Measurements from ENCODE around the gene SLC52A1. TPM values are rescaled to one million over a fixed set of nuclear protein-coding genes. Genes with fewer than 3 reads are reported as not detected.

The SLC52A1 gene
- total and polyA plus RNA-seq, 2 of the 13 experiments (the other 11 are each of a cell fraction or from before 2014, with no cell fraction given): 0.03 to 0.13 TPM

DNA sequence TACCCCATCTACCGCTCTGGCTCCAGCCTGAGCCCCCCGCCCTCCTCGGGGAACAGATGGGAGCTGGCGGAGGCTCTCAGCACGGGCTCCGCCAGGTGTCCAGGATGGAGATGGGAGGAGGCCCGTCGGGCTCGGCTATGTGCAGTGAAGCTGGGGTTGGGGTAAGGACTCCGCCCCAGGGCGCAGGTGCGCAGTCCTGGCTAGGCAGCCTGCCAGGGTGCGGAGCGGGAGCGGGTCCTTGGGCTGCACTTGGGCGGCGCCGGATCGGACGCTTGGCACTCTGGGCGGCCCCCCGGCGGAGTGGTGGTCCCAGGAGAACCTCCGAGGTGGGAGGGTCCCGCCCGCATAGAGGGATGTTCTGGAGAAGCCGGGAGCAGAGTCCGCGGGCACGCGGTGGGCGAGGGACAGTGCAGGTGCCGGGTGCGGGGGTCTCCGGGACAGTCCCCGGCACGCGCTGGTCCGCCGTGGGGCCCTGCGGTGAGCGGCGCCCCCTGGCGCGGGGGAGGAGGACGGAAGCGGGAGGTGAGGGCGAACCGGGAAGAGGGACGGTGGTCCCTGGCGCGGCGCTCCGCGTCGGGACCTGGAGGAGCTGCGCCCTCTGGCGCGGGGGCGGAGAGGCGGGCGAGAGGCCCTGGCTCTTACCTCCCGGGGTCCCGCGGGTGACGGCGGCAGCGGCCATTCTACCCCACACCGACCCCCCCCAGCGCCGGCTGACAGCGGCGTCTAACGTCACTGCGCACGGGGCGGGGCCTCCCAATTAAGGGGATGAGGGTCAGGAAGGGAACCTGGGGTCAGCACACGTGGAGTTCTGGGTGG, 48.1 kb downstream of the SLC52A1 start, which contains the start of gene CAMTA2 (continued):
- TF ChIP-seq HNRNPUL1 (IDR thresholded peaks at IDR 0.05; ENCODE audit: low read depth, low read length) (peak; percentile 31; the same call in 1 of the 2 replicates), ELF3 (CRISPR knock-in tag; IDR thresholded peaks at IDR 0.05) (peak; percentile 79), CHD2 (IDR thresholded peaks at IDR 0.05; ENCODE audit: low read depth, low read length) (no peak), ZNF530 (CRISPR knock-in tag; IDR thresholded peaks at IDR 0.05; ENCODE audit: low read depth) (no peak), ZNF652 (CRISPR knock-in tag; IDR thresholded peaks at IDR 0.05; ENCODE audit: borderline replicate concordance, low read depth) (no peak), POGZ (CRISPR knock-in tag; IDR thresholded peaks at IDR 0.05) (peak; percentile 77), ZNF367 (CRISPR knock-in tag; IDR thresholded peaks at IDR 0.05; ENCODE audit: borderline replicate concordance) (no peak), MBD4 (IDR thresholded peaks at IDR 0.05; ENCODE audit: borderline replicate concordance, low read length) (no peak), DNMT3B (CRISPR knock-in tag; conservative IDR thresholded peaks at IDR 0.05) (no peak), SALL1 (CRISPR knock-in tag; IDR thresholded peaks at IDR 0.05) (peak; percentile 50; the same call in 1 of the 2 replicates), ZNF543 (CRISPR knock-in tag; IDR thresholded peaks at IDR 0.05) (no peak), ATF7-NPFF (CRISPR knock-in tag; IDR thresholded peaks at IDR 0.05; ENCODE audit: low read depth) (peak; percentile 59; the same call in 1 of the 2 replicates), HIVEP1 (CRISPR knock-in tag; IDR thresholded peaks at IDR 0.05) (no peak), MAZ (IDR thresholded peaks at IDR 0.05; ENCODE audit: borderline replicate concordance, low read depth, low read length) (peak; percentile 36; the same call in 1 of the 2 replicates), MAZ (CRISPR knock-in tag; IDR thresholded peaks at IDR 0.05; ENCODE audit: low read depth) (peak; percentile 92), GFI1 (CRISPR knock-in tag; IDR thresholded peaks at IDR 0.05; ENCODE audit: borderline replicate concordance) (peak; percentile 23; the same call in 1 of the 2 replicates), SIX4 (CRISPR knock-in tag; IDR thresholded peaks at IDR 0.05) (peak; percentile 44; the same call in 1 of the 2 replicates), ZNF264 (CRISPR knock-in tag; IDR thresholded peaks at IDR 0.05) (0 out of 2 replicates have a peak, but pooled peaks have one; percentile 14)
- TF ChIP-seq, protein P1, sequence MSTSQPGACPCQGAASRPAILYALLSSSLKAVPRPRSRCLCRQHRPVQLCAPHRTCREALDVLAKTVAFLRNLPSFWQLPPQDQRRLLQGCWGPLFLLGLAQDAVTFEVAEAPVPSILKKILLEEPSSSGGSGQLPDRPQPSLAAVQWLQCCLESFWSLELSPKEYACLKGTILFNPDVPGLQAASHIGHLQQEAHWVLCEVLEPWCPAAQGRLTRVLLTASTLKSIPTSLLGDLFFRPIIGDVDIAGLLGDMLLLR (CRISPR knock-in tag; IDR thresholded peaks at IDR 0.05): no peak
- TF ChIP-seq, protein P2, sequence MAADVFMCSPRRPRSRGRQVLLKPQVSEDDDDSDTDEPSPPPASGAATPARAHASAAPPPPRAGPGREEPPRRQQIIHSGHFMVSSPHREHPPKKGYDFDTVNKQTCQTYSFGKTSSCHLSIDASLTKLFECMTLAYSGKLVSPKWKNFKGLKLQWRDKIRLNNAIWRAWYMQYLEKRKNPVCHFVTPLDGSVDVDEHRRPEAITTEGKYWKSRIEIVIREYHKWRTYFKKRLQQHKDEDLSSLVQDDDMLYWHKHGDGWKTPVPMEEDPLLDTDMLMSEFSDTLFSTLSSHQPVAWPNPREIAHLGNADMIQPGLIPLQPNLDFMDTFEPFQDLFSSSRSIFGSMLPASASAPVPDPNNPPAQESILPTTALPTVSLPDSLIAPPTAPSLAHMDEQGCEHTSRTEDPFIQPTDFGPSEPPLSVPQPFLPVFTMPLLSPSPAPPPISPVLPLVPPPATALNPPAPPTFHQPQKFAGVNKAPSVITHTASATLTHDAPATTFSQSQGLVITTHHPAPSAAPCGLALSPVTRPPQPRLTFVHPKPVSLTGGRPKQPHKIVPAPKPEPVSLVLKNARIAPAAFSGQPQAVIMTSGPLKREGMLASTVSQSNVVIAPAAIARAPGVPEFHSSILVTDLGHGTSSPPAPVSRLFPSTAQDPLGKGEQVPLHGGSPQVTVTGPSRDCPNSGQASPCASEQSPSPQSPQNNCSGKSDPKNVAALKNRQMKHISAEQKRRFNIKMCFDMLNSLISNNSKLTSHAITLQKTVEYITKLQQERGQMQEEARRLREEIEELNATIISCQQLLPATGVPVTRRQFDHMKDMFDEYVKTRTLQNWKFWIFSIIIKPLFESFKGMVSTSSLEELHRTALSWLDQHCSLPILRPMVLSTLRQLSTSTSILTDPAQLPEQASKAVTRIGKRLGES (CRISPR knock-in tag; IDR thresholded peaks at IDR 0.05; ENCODE audit: borderline replicate concordance): no peak
- TF ChIP-seq, protein P3, sequence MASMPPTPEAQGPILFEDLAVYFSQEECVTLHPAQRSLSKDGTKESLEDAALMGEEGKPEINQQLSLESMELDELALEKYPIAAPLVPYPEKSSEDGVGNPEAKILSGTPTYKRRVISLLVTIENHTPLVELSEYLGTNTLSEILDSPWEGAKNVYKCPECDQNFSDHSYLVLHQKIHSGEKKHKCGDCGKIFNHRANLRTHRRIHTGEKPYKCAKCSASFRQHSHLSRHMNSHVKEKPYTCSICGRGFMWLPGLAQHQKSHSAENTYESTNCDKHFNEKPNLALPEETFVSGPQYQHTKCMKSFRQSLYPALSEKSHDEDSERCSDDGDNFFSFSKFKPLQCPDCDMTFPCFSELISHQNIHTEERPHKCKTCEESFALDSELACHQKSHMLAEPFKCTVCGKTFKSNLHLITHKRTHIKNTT (CRISPR knock-in tag; IDR thresholded peaks at IDR 0.05): no peak
- TF ChIP-seq, protein P4, sequence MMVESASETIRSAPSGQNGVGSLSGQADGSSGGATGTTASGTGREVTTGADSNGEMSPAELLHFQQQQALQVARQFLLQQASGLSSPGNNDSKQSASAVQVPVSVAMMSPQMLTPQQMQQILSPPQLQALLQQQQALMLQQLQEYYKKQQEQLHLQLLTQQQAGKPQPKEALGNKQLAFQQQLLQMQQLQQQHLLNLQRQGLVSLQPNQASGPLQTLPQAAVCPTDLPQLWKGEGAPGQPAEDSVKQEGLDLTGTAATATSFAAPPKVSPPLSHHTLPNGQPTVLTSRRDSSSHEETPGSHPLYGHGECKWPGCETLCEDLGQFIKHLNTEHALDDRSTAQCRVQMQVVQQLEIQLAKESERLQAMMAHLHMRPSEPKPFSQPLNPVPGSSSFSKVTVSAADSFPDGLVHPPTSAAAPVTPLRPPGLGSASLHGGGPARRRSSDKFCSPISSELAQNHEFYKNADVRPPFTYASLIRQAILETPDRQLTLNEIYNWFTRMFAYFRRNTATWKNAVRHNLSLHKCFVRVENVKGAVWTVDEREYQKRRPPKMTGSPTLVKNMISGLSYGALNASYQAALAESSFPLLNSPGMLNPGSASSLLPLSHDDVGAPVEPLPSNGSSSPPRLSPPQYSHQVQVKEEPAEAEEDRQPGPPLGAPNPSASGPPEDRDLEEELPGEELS (CRISPR knock-in tag; IDR thresholded peaks at IDR 0.05): no peak; the same call in 1 of the 2 replicates
- TF ChIP-seq, protein P5, sequence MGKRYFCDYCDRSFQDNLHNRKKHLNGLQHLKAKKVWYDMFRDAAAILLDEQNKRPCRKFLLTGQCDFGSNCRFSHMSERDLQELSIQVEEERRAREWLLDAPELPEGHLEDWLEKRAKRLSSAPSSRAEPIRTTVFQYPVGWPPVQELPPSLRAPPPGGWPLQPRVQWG (CRISPR knock-in tag; IDR thresholded peaks at IDR 0.05; ENCODE audit: borderline replicate concordance, low read depth): no peak

All from HepG2 (cell line).